Mucosa of descending colon (tissue), 3 donors: ENCODE data around the gene GSC. TPM values are rescaled to one million over a fixed set of nuclear protein-coding genes. Genes with fewer than 3 reads are reported as not detected.
"Not testable (repeated sequence)": the region's sequence is repeated elsewhere in the genome, so short reads cannot be mapped to it uniquely, and the experiment has no call there.

ENCODE experiments used
- ATAC-seq: fragments of 200-7000 bp; cut with Tn5 transposase; one replicate; pipeline ENCODE4 v1.9.1; 2020; ENCODE audit warnings: mild to moderate bottlenecking, moderate library complexity
- DNase-seq, 3 donors: peaks; one replicate each; pipeline ENCODE4 v3.0.0-alpha.2; 2020
- H3K36me3 ChIP-seq: fragments of 200-600 bp; one replicate; pipeline ENCODE4 v1.8.0; 2021; ENCODE audit warnings: low read depth, mild to moderate bottlenecking
- H3K4me1 ChIP-seq: fragments of 200-600 bp; one replicate; pipeline ENCODE4 v1.8.0; 2021; ENCODE audit warnings: low read depth, mild to moderate bottlenecking
- H3K4me3 ChIP-seq: fragments of 200-600 bp; one replicate; pipeline ENCODE4 v1.8.0; 2021; ENCODE audit warnings: mild to moderate bottlenecking
- H3K9me3 ChIP-seq: fragments of 200-600 bp; one replicate; pipeline ENCODE4 v1.8.0; 2021; ENCODE audit warnings: mild to moderate bottlenecking
- intact Hi-C, 2 donors: fragments of 100-400 bp; cut with DNase I in 1 of 2; cut with micrococcal nuclease in 1 of 2; formaldehyde crosslinking; loops; one replicate each; pipeline versions ENCODE4 v1.11.0 to v1.11.1; 2022; cut with DNase I, micrococcal nuclease
- total RNA-seq, 3 donors: library from RNA; stranded (reverse); fragmentation: NEBNext Ultra II Directional in 2 of 3; extraction: Animal tissue kit (Norgen Biotek cat#: 25700) in 2 of 3; gene quantifications; one replicate each; pipeline versions ENCODE4 v1.2.1 to v1.2.4, GENCODE V29; 2021 to 2023
- TF ChIP-seq, protein P1 (sequence below): fragments of 200-600 bp; IDR thresholded peaks from one replicate; pipeline ENCODE4 v1.8.0; 2022; ENCODE audit warnings: antibody characterized with exemption, mild to moderate bottlenecking
- donor health status: DM: no; HTN: no; CAD: no; lungs with moderate emphysema.
- donor health status: DM: no; HTN: no; CAD: no.
- donor health status: DM: no; HTN: yes; CAD: no.

The GSC gene
- total RNA-seq, 3 donors from 2014 or later, result not detected

DNA sequence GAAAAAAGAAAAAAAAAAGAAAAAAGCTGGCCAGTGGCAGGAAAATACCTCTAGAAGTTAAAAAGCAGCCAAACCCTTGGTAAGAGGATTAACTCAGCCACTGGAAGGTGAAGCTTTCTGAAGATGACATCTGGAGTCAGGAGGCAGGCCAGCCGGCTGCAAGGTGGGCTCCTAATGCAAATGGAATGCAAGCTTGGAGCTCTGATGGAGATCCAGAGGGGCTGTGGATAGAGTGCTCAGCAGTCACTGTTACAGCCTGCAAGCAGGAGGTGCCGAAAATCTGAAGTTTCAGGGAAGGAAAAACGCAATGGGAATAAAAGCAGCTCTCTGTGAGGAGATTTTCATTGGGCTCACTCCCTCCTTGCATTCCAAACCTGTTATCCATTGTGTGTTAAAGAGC, 41.0 kb downstream of the GSC start:
- Histone ChIP-seq H3K4me3 (no peak overlapping the region), H3K9me3 (no peaks in the 10 kb centered on the region), H3K4me1 (no peaks in the 10 kb centered on the region), H3K36me3 (no peaks in the 10 kb centered on the region)
- no peak for DNase-seq
- ATAC-seq, result no peak
- intact Hi-C loops, result no loop called here
- TF ChIP-seq, protein P1, sequence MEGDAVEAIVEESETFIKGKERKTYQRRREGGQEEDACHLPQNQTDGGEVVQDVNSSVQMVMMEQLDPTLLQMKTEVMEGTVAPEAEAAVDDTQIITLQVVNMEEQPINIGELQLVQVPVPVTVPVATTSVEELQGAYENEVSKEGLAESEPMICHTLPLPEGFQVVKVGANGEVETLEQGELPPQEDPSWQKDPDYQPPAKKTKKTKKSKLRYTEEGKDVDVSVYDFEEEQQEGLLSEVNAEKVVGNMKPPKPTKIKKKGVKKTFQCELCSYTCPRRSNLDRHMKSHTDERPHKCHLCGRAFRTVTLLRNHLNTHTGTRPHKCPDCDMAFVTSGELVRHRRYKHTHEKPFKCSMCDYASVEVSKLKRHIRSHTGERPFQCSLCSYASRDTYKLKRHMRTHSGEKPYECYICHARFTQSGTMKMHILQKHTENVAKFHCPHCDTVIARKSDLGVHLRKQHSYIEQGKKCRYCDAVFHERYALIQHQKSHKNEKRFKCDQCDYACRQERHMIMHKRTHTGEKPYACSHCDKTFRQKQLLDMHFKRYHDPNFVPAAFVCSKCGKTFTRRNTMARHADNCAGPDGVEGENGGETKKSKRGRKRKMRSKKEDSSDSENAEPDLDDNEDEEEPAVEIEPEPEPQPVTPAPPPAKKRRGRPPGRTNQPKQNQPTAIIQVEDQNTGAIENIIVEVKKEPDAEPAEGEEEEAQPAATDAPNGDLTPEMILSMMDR, result no peak

DNA sequence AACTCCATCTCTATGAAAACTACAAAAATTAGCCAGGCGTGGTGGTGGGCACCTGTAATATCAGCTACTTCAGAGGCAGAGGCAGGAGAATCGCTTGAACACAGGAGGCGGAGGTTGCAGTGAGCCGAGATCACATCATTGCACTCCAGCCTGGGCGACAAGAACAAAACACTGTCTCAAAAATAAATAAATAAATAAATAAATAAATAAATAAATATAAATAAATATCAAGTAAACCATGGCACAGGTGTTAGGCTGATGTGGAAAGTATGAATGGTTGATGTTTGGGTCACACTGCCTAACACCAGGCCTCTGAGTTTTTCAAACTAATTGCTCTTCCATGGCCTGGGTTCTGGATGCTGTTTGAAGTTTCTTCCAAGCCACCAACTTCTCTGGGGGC, 41.5 kb downstream of the GSC start:
- H3K9me3 ChIP-seq, intact Hi-C loops, H3K36me3 ChIP-seq, DNase-seq, H3K4me3 ChIP-seq, H3K4me1 ChIP-seq, ATAC-seq: not testable (repeated sequence)

DNA sequence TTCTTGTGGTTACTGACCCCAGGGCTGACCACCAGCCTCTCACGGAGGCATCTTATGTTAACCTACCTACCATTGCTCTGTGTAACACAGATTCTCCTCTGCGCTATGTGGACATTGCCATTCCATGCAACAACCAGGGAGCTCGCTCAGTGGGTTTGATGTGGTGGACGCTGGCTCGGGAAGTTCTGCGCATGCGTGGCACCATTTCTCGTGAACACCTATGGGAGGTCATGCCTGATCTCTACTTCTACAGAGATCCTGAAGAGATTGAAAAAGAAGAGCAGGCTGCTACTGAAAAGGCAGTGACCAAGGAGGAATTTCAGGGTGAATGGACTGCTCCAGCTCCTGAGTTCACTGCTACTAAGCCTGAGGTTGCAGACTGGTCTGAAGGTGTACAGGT, 43.3 kb downstream of the GSC start:
- H3K9me3 ChIP-seq, ATAC-seq, H3K4me1 ChIP-seq, DNase-seq, intact Hi-C loops, H3K36me3 ChIP-seq, H3K4me3 ChIP-seq: not testable (repeated sequence)

DNA sequence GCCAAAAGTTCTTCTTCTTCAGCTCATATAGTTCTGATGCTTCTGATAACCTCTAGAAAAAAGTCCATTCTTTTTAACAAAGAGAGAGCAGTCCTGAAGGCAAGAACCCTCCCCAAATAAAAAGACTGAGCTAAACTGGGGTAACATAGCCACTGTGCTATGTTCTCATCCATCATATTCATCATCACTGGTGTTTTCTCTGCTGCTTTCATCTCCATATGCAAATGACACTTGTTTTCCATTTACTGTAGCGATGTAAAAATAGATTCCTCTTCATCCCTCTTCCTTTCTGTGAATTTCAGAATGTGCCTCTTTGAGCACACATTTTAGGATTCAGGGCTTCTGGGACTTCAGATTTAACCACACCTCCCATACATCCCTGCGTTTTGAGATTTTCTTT, 44.9 kb downstream of the GSC start:
- Histone ChIP-seq H3K4me1 (no peaks in the 10 kb centered on the region), H3K9me3 (no peaks in the 10 kb centered on the region), H3K36me3 (no peaks in the 10 kb centered on the region), H3K4me3 (no peak overlapping the region)
- DNase-seq (no peak), ATAC-seq (no peak)
- TF ChIP-seq, protein P1, result no peak
- intact Hi-C loops, result no loop called here

DNA sequence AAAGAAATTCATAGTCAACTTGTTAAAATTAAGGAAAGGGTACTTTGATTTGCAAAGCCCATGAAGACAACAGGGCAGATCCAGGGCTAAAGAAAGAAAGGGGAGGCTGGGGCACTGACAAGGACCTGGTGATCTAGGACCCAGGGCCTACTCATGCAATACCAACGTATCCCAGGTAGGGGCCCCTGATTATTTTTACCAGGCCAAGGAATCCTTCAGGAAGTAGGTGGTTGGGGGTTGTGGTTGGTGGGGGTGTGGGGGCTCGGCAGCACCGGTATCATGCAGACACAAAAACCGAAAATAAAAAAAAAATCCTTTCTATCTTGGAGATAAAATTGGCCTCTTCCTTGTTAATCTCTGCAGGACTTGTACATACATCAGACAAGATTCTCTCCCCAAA, 47.5 kb downstream of the GSC start:
- H3K4me1 ChIP-seq, result no peaks in the 10 kb centered on the region
- no peak for ATAC-seq
- TF ChIP-seq, protein P1, result no peak
- H3K4me3 ChIP-seq, result no peak overlapping the region
- no peak for DNase-seq
- H3K9me3 ChIP-seq, result no peaks in the 10 kb centered on the region
- intact Hi-C loops, result no loop called here
- no peaks in the 10 kb centered on the region for H3K36me3 ChIP-seq

Other genes with a start within 250 kb of the GSC start
- not detected for gene SERPINA4, start 208.7 kb downstream of the GSC start, total RNA-seq
- gene SERPINA5, start 188.7 kb downstream of the GSC start, total RNA-seq, result 1 to 10 TPM in 1 of 3 donors, under 1 TPM in 1, not detected in 1; 0.53 to 3.8 TPM
- gene SERPINA3, start 157.7 kb downstream of the GSC start, total RNA-seq, result 10 to 100 TPM in 2 of 3 donors, 1 to 10 TPM in 1; 3.1 to 43.9 (median 41.3) TPM